HG03521 (cell line): ENCODE measurements around the gene RIMKLB.
A peak's percentile ranks its signal among the peaks of the same experiment; 100 is the strongest.
"Not testable (repeated sequence)": the region's sequence is repeated elsewhere in the genome, so short reads cannot be mapped to it uniquely, and the experiment has no call there.

Experiments
- ATAC-seq: cut with Tn5 transposase; IDR thresholded peaks from one replicate; pipeline ENCODE4 v1.9.1; 2021; ENCODE audit warnings: mild to moderate bottlenecking, moderate library complexity; ENCODE audit not compliant: unreplicated experiment

The RIMKLB gene

GRCh38 chr12:8689681-8690080 lies 8.1 kb upstream of the RIMKLB start:
- no peak for ATAC-seq

- no peak for ATAC-seq
Measured at GRCh38 chr12:8692573-8692972, 5.2 kb upstream of the RIMKLB start.

- no peak for ATAC-seq
Measured at GRCh38 chr12:8695116-8695515, 2.7 kb upstream of the RIMKLB start.

- no peak for ATAC-seq
Measured at GRCh38 chr12:8696442-8697090, 1.2 kb upstream of the RIMKLB start.

GRCh38 chr12:8697120-8697475 lies 693 bp upstream of the RIMKLB start:
- peak; percentile 18 for ATAC-seq

- peak; percentile 29 for ATAC-seq
Measured at GRCh38 chr12:8698132-8698851, 501 bp downstream of the RIMKLB start.

- ATAC-seq: no peak
Measured at GRCh38 chr12:8698879-8699278, 1.1 kb downstream of the RIMKLB start.

GRCh38 chr12:8699714-8700113 lies 1.9 kb downstream of the RIMKLB start:
- ATAC-seq: no peak

GRCh38 chr12:8701046-8701660 lies 3.4 kb downstream of the RIMKLB start:
- ATAC-seq: no peak

GRCh38 chr12:8702159-8702558 lies 4.4 kb downstream of the RIMKLB start:
- no peak for ATAC-seq

- ATAC-seq: no peak
Measured at GRCh38 chr12:8709124-8709830, 11.5 kb downstream of the RIMKLB start.

- no peak for ATAC-seq
Measured at GRCh38 chr12:8712572-8712971, 14.8 kb downstream of the RIMKLB start.

GRCh38 chr12:8722286-8722800 lies 24.6 kb downstream of the RIMKLB start:
- no peak for ATAC-seq

- ATAC-seq: no peak
Measured at GRCh38 chr12:8734873-8735381, 37.1 kb downstream of the RIMKLB start.

- no peak for ATAC-seq
Measured at GRCh38 chr12:8742501-8742900, 44.7 kb downstream of the RIMKLB start.

GRCh38 chr12:8743121-8743520 lies 45.3 kb downstream of the RIMKLB start:
- not testable (repeated sequence) for ATAC-seq

- ATAC-seq: not testable (repeated sequence)
Measured at GRCh38 chr12:8745631-8746030, 47.8 kb downstream of the RIMKLB start.

GRCh38 chr12:8746046-8746445 lies 48.3 kb downstream of the RIMKLB start:
- ATAC-seq: no peak

- not testable (repeated sequence) for ATAC-seq
Measured at GRCh38 chr12:8760076-8760475, 62.3 kb downstream of the RIMKLB start.

GRCh38 chr12:8762701-8763100 lies 64.9 kb downstream of the RIMKLB start:
- not testable (repeated sequence) for ATAC-seq

- ATAC-seq: not testable (repeated sequence)
Measured at GRCh38 chr12:8766121-8766520, 68.3 kb downstream of the RIMKLB start.
